Liver (tissue), 3 donors: ENCODE results near the gene ZNF436.

Experiments
- CTCF ChIP-seq: fragments of 150-350 bp; IDR thresholded peaks from 2 replicates; pipeline ENCODE4 v1.5.1; 2017; ENCODE audit warnings: improper control_type of control experiment, low read depth, low read length; ENCODE audit not compliant: missing input control
- FOXA2 ChIP-seq: IDR thresholded peaks from 2 replicates; pipeline ENCODE4 v1.6.1; 2016; ENCODE audit warnings: antibody characterized with exemption
- GABPA ChIP-seq, 2 donors: IDR thresholded peaks in 1 of 2; conservative IDR thresholded peaks in 1 of 2; 2 replicates each; pipeline ENCODE4 v1.6.1; 2016; ENCODE audit warnings: antibody characterized with exemption in 2 of 2, mild to moderate bottlenecking in 1 of 2, moderate library complexity in 1 of 2
- JUND ChIP-seq, 2 donors: IDR thresholded peaks; 2 replicates each; pipeline ENCODE4 v1.6.1; 2016; ENCODE audit warnings: antibody characterized with exemption in 2 of 2
- MAX ChIP-seq: IDR thresholded peaks from 2 replicates; pipeline ENCODE4 v1.6.1; 2016; ENCODE audit warnings: antibody characterized with exemption
- RAD21 ChIP-seq, 2 donors: IDR thresholded peaks; 2 replicates each; pipeline ENCODE4 v1.6.1; 2016; ENCODE audit warnings: antibody characterized with exemption in 2 of 2, mild to moderate bottlenecking in 2 of 2
- REST ChIP-seq: IDR thresholded peaks from 2 replicates; pipeline ENCODE4 v1.6.1; 2016; ENCODE audit warnings: antibody characterized with exemption, mild to moderate bottlenecking
- SP1 ChIP-seq: IDR thresholded peaks from 2 replicates; pipeline ENCODE4 v1.6.1; 2018; ENCODE audit warnings: antibody characterized with exemption, mild to moderate bottlenecking
- TAF1 ChIP-seq: conservative IDR thresholded peaks from 2 replicates; pipeline ENCODE4 v1.6.1; 2016; ENCODE audit warnings: antibody characterized with exemption, mild to moderate bottlenecking
- ZBTB33 ChIP-seq: IDR thresholded peaks from 2 replicates; pipeline ENCODE4 v1.6.1; 2016; ENCODE audit warnings: antibody characterized with exemption
- donor health status: healthy.
- donor health status: healthy.

GRCh38 chr1:23339632-23340031 is 30.0 kb downstream of the ZNF436 start:
- no peak for TF ChIP-seq MAX
- no peak for TF ChIP-seq CTCF
- no peak for TF ChIP-seq FOXA2
- no peak for TF ChIP-seq JUND (IDR thresholded peaks at IDR 0.05)
- no peak for TF ChIP-seq ZBTB33
- no peak for TF ChIP-seq SP1
- TF ChIP-seq RAD21 (IDR thresholded peaks at IDR 0.05), result no peak
- TF ChIP-seq GABPA (IDR thresholded peaks at IDR 0.05 in 1 of 2, conservative IDR thresholded peaks at IDR 0.05 in 1 of 2), result no peak
- TF ChIP-seq TAF1, result no peak
- TF ChIP-seq REST, result no peak
